Ectodermal cell (in vitro differentiated cells): ENCODE results near the gene CCDC74B. TPM values are rescaled to one million over a fixed set of nuclear protein-coding genes. Genes with fewer than 3 reads are reported as not detected.
"Not testable (repeated sequence)": the region's sequence is repeated elsewhere in the genome, so short reads cannot be mapped to it uniquely, and the experiment has no call there.

ENCODE experiments used
- H3K27ac ChIP-seq: 2 replicates; pipeline ENCODE4 v1.7.0; 2013; ENCODE audit warnings: mild to moderate bottlenecking, low read depth, low read length; ENCODE audit not compliant: insufficient read depth, poor library complexity, severe bottlenecking
- H3K27me3 ChIP-seq: 2 replicates; pipeline ENCODE4 v1.7.0; 2013; ENCODE audit warnings: mild to moderate bottlenecking, low read length; ENCODE audit not compliant: insufficient read depth, control insufficient read depth, poor library complexity, severe bottlenecking
- H3K36me3 ChIP-seq: one replicate; pipeline ENCODE4 v1.7.0; 2013; ENCODE audit warnings: low read length; ENCODE audit not compliant: control insufficient read depth, insufficient read depth
- H3K4me1 ChIP-seq: one replicate; pipeline ENCODE4 v1.7.0; 2013; ENCODE audit warnings: low read length; ENCODE audit not compliant: control insufficient read depth, insufficient read depth
- H3K4me3 ChIP-seq: 2 replicates; pipeline ENCODE4 v1.7.0; 2013; ENCODE audit warnings: low read depth, low read length, control low read depth; ENCODE audit not compliant: insufficient read depth
- H3K9me3 ChIP-seq: 2 replicates; pipeline ENCODE4 v1.7.0; 2013; ENCODE audit warnings: mild to moderate bottlenecking, low read length, moderate library complexity; ENCODE audit not compliant: control insufficient read depth
- WGBS, 2 experiments: methylation state at CpG; one replicate each; pipeline ENCODE4 v1.1.7; 2013; ENCODE audit warnings: missing lambda C conversion rate in 2 of 2; 5-methylcytosine and 5-hydroxymethylcytosine counted together
- polyA plus RNA-seq, 4 experiments: library from polyadenylated mRNA; stranded (reverse); fragments of 50-300 nt; gene quantifications; one replicate each; pipeline ENCODE4 v1.2.3, GENCODE V29; 2013

The CCDC74B gene
- 30.2 TPM for polyA plus RNA-seq (2013, experiment 1 of 4)
- 21.9 TPM for polyA plus RNA-seq (2013, experiment 2 of 4)
- 23.7 TPM for polyA plus RNA-seq (2013, experiment 3 of 4)
- polyA plus RNA-seq (2013, experiment 4 of 4) = 29.9 TPM

DNA sequence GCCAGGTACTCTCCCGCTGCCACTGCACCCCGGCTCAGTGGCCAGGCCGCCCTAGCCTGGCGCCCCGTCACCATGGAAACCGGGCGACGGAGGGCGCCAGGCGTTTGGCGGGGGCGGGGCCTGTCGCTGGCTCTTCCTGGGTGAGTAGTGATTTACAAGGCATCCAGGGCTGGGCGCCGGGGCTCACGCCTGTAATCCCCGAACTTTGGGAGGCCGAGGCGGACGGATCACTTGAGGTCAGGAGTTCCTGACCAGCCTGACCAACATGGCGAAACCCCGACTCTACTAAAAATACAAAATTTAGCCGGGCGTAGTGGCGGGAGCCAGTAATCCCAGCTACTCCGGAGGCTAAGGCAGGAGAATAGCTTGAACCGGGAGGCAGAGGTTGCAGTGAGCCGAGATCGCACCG, at the start of gene CCDC74B:
Gene CCDC74B, minus strand, starts transcription at position 107 of the 409 bp plus-strand sequence. CDS start 116 bp downstream, outside the sequence.
- not testable (repeated sequence) for H3K4me1 ChIP-seq, H3K9me3 ChIP-seq, H3K27ac ChIP-seq, H3K27me3 ChIP-seq, H3K36me3 ChIP-seq
- H3K4me3 ChIP-seq = peak within 1 kb of the TSS; percentile 36
- WGBS, 2 experiments = 2 to 3% methylated on average over 27 of the region's 30 CpGs

GRCh38 chr2:130193824-130194223, 48.9 kb upstream of the CCDC74B start:
- 86 to 87% methylated on average over 15 to 17 of the region's 22 CpGs for WGBS, 2 experiments
- not testable (repeated sequence) for H3K36me3 ChIP-seq, H3K9me3 ChIP-seq, H3K4me3 ChIP-seq, H3K27ac ChIP-seq, H3K4me1 ChIP-seq, H3K27me3 ChIP-seq

DNA sequence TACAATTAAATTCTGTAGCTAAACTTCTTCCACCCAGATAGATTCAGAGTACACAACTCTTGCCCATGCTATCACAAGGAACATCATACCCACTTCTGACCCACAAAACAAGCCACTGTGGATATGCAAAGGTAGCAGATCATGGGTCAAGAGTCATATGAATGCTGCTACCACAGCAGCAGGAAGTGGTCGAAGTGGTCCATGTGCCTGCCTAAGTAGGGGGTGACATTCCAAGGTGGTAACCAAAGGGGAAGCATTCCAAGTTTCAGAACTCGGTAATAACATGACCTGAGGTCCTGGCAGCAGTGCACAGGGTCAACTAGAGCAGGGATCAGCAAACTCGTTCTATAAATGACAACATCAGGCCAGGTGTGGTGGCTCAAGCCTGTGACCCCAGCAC, 47.5 kb upstream of the CCDC74B start:
- not testable (repeated sequence) for H3K27me3 ChIP-seq, H3K36me3 ChIP-seq, H3K4me1 ChIP-seq, H3K4me3 ChIP-seq, H3K27ac ChIP-seq, H3K9me3 ChIP-seq
- 80 to 85% methylated on average over 3 of the region's 3 CpGs for WGBS, 2 experiments

DNA sequence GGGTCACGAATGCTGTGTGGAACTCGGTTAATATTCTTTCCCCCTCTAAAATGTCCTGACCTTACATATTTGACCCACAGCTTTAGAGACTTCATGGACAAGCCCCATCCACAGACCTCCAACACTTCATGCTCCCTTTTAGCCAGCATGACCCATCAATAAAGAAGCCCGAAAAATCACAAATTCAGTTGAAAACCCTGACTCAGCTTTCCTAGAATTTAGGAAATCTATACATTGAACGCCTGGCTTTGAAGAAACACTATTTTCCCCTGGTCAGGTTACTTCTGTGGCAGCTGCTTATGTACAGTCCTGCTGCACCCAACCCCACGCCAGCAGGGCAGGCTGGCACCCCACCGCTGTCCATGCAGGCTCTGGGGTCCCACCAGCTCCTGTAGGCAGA, 46.4 kb upstream of the CCDC74B start:
- not testable (repeated sequence) for H3K27ac ChIP-seq, H3K4me1 ChIP-seq, H3K4me3 ChIP-seq, H3K9me3 ChIP-seq, H3K36me3 ChIP-seq, H3K27me3 ChIP-seq
- WGBS, 2 experiments = 90 to 93% methylated on average over 6 of the region's 6 CpGs

- Histone ChIP-seq H3K36me3 (no peaks in the 10 kb centered on the region), H3K27ac (no peak overlapping the region), H3K27me3 (no peaks in the 10 kb centered on the region), H3K4me1 (no peaks in the 10 kb centered on the region), H3K9me3 (no peaks in the 10 kb centered on the region), H3K4me3 (no peak overlapping the region)
- 93 to 95% methylated on average over 15 of the region's 15 CpGs for WGBS, 2 experiments
These were observed 45.3 kb upstream of the CCDC74B start for GRCh38 chr2:130190237-130190636.

GRCh38 chr2:130188958-130189357, 44.0 kb upstream of the CCDC74B start:
- not testable (repeated sequence) for H3K36me3 ChIP-seq
- WGBS, 2 experiments = 92% methylated on average over 3 to 4 of the region's 4 CpGs

GRCh38 chr2:130187859-130188792, 43.2 kb upstream of the CCDC74B start:
- H3K27ac ChIP-seq, H3K9me3 ChIP-seq, H3K27me3 ChIP-seq, H3K36me3 ChIP-seq, H3K4me3 ChIP-seq, H3K4me1 ChIP-seq: not testable (repeated sequence)
- 91% methylated on average over 17 of the region's 17 CpGs for WGBS, 2 experiments

More at GRCh38 chr2:130188958-130189357, 44.0 kb upstream of the CCDC74B start:
- H3K27ac ChIP-seq, H3K9me3 ChIP-seq, H3K4me3 ChIP-seq, H3K4me1 ChIP-seq, H3K27me3 ChIP-seq: not testable (repeated sequence)

GRCh38 chr2:130187268-130187667, 42.4 kb upstream of the CCDC74B start:
- no peak overlapping the region for H3K27ac ChIP-seq
- peaks cover 11% of the 10 kb centered on the region for H3K4me1 ChIP-seq
- no peak overlapping the region for H3K4me3 ChIP-seq
- H3K36me3 ChIP-seq = no peaks in the 10 kb centered on the region
- WGBS, 2 experiments = 92 to 95% methylated on average over 6 of the region's 8 CpGs
- H3K27me3 ChIP-seq = no peaks in the 10 kb centered on the region
- no peaks in the 10 kb centered on the region for H3K9me3 ChIP-seq

DNA sequence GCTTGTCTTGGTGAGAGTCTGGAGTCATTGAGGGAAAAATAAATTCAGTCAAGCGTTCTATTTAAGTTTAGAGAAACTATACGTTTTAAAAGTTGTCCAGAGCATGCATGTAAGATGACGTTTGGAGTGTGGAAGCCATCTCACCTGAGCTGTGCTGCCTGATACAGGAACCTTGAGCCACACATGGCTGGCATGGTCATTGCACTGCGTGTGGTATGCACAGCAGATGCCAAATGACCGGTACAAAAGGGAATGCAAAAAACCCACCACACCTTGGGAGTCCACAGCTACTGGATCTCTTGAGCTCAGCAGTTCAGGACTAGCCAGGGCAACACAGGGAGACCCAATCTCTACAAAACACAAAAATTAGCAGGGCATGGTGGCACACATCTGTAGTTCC, 41.5 kb upstream of the CCDC74B start:
- H3K4me3 ChIP-seq = no peak overlapping the region
- H3K27ac ChIP-seq = no peak overlapping the region
- H3K36me3 ChIP-seq = no peaks in the 10 kb centered on the region
- H3K4me1 ChIP-seq = peaks cover 11% of the 10 kb centered on the region
- WGBS, 2 experiments = 94 to 96% methylated on average over 5 of the region's 5 CpGs
- no peaks in the 10 kb centered on the region for H3K9me3 ChIP-seq
- no peaks in the 10 kb centered on the region for H3K27me3 ChIP-seq

DNA sequence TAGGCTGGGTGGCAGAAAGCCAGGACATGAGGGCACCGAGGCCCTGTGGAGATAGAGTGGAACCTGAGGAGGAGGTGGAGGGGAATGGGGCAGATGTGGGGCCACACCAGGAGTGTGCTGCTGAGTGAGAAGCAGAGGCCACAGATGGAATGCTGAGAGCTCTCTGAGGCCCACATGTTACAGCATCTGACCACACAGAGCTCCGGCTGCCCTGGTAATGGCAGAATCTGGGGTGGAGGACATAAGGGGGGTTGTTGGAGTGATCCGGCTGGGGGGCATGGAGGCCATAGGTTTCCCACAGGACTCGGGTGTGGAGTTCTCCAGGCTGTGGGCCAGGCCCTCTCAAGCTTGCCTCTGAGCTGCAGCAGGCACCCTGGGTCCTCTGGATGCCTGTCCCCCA, 41.0 kb upstream of the CCDC74B start:
- WGBS, 2 experiments = 96 to 98% methylated on average over 4 of the region's 4 CpGs
- H3K4me1 ChIP-seq = peaks cover 11% of the 10 kb centered on the region
- no peaks in the 10 kb centered on the region for H3K36me3 ChIP-seq
- H3K4me3 ChIP-seq = no peak overlapping the region
- H3K27ac ChIP-seq = no peak overlapping the region
- H3K27me3 ChIP-seq = no peaks in the 10 kb centered on the region
- H3K9me3 ChIP-seq = no peaks in the 10 kb centered on the region
